Stimulated activated CD4-positive, alpha-beta T cell treated with anti-CD3 and anti-CD28 coated beads, Interleukin-15, amount 100 ng/mL, for 24 hours (primary cell): Measurements from ENCODE around the gene CUX1.
"Not testable (repeated sequence)": the region's sequence is repeated elsewhere in the genome, so short reads cannot be mapped to it uniquely, and the experiment has no call there.

Experiments
- DNase-seq: peaks from one replicate; pipeline ENCODE4 v3.0.0-alpha.2; 2020

CUX1 gene

GRCh38 chr7:102119925-102120324 is 302.5 kb downstream of the CUX1 start:
- no peak for DNase-seq

- no peak for DNase-seq
Observed at GRCh38 chr7:102120666-102121195, 303.3 kb downstream of the CUX1 start.

- no peak for DNase-seq
Observed at GRCh38 chr7:102122026-102122425, 304.6 kb downstream of the CUX1 start.

GRCh38 chr7:102125127-102125596 is 307.7 kb downstream of the CUX1 start:
- peak; percentile 20 for DNase-seq

GRCh38 chr7:102128303-102128702 is 310.9 kb downstream of the CUX1 start:
- DNase-seq, result no peak

- no peak for DNase-seq
Observed at GRCh38 chr7:102129636-102130370, 312.4 kb downstream of the CUX1 start.

- no peak for DNase-seq
Observed at GRCh38 chr7:102132209-102132752, 314.9 kb downstream of the CUX1 start.

GRCh38 chr7:102138676-102139075 is 321.2 kb downstream of the CUX1 start:
- no peak for DNase-seq

GRCh38 chr7:102140952-102141370 is 323.5 kb downstream of the CUX1 start:
- peak; percentile 15 for DNase-seq

GRCh38 chr7:102142433-102142832 is 325.0 kb downstream of the CUX1 start:
- not testable (repeated sequence) for DNase-seq

GRCh38 chr7:102146122-102146521 is 328.7 kb downstream of the CUX1 start:
- no peak for DNase-seq

GRCh38 chr7:102147008-102147407 is 329.6 kb downstream of the CUX1 start:
- DNase-seq, result no peak

GRCh38 chr7:102148799-102149198 is 331.4 kb downstream of the CUX1 start:
- DNase-seq, result no peak

- no peak for DNase-seq
Observed at GRCh38 chr7:102149416-102149815, 332.0 kb downstream of the CUX1 start.

- no peak for DNase-seq
Observed at GRCh38 chr7:102150266-102150665, 332.8 kb downstream of the CUX1 start.

GRCh38 chr7:102152672-102153598 is 335.5 kb downstream of the CUX1 start:
- no peak for DNase-seq

- no peak for DNase-seq
Observed at GRCh38 chr7:102153599-102153946, 336.1 kb downstream of the CUX1 start.

GRCh38 chr7:102154425-102154824 is 337.0 kb downstream of the CUX1 start:
- no peak for DNase-seq

- no peak for DNase-seq
Observed at GRCh38 chr7:102155821-102156441, 338.5 kb downstream of the CUX1 start.

- DNase-seq, result no peak
Observed at GRCh38 chr7:102156867-102157266, 339.4 kb downstream of the CUX1 start.

GRCh38 chr7:102165136-102165535 is 347.7 kb downstream of the CUX1 start:
- no peak for DNase-seq

- no peak for DNase-seq
Observed at GRCh38 chr7:102167254-102167653, 349.8 kb downstream of the CUX1 start.
